CD4-positive, alpha-beta T cell treated with Interleukin-12 subunit alpha and Interleukin-12 subunit beta, for 1 hour (primary cell): Measurements from ENCODE around the gene IQGAP1.
"Not testable (repeated sequence)": the region's sequence is repeated elsewhere in the genome, so short reads cannot be mapped to it uniquely, and the experiment has no call there.

Experiments used
- DNase-seq: peaks from one replicate; pipeline ENCODE4 v3.0.0-alpha.2; 2020

IQGAP1 gene

GRCh38 chr15:90493647-90494046, 105.6 kb downstream of the IQGAP1 start:
- no peak for DNase-seq

GRCh38 chr15:90495067-90495466, 107.0 kb downstream of the IQGAP1 start:
- DNase-seq = no peak

- DNase-seq = no peak
Measured at GRCh38 chr15:90496791-90497190, 108.7 kb downstream of the IQGAP1 start.

GRCh38 chr15:90497376-90497775, 109.3 kb downstream of the IQGAP1 start:
- no peak for DNase-seq

- no peak for DNase-seq
Measured at GRCh38 chr15:90497912-90498311, 109.9 kb downstream of the IQGAP1 start.

GRCh38 chr15:90500171-90500570, 112.1 kb downstream of the IQGAP1 start:
- DNase-seq = no peak

GRCh38 chr15:90501898-90502297, 113.9 kb downstream of the IQGAP1 start:
- no peak for DNase-seq

- DNase-seq = not testable (repeated sequence)
Measured at GRCh38 chr15:90510781-90511180, 122.7 kb downstream of the IQGAP1 start.

GRCh38 chr15:90511211-90511618, 123.2 kb downstream of the IQGAP1 start:
- not testable (repeated sequence) for DNase-seq

GRCh38 chr15:90512276-90512675, 124.2 kb downstream of the IQGAP1 start:
- DNase-seq = no peak

GRCh38 chr15:90512981-90513380, 124.9 kb downstream of the IQGAP1 start:
- DNase-seq = no peak

- no peak for DNase-seq
Measured at GRCh38 chr15:90513448-90513847, 125.4 kb downstream of the IQGAP1 start.

GRCh38 chr15:90513893-90514292, 125.9 kb downstream of the IQGAP1 start:
- not testable (repeated sequence) for DNase-seq

GRCh38 chr15:90519688-90520087, 131.6 kb downstream of the IQGAP1 start:
- no peak for DNase-seq

- no peak for DNase-seq
Measured at GRCh38 chr15:90520365-90520764, 132.3 kb downstream of the IQGAP1 start.

- DNase-seq = no peak
Measured at GRCh38 chr15:90523373-90523772, 135.3 kb downstream of the IQGAP1 start.

- DNase-seq = not testable (repeated sequence)
Measured at GRCh38 chr15:90524018-90524803, 136.2 kb downstream of the IQGAP1 start.

- DNase-seq = no peak
Measured at GRCh38 chr15:90529011-90529370, 140.9 kb downstream of the IQGAP1 start.

- peak; percentile 62 for DNase-seq
Measured at GRCh38 chr15:90529371-90530249, 141.6 kb downstream of the IQGAP1 start, which contains the start of gene CRTC3. Gene CRTC3, plus strand, starts transcription at chr15:90529923. Its CDS starts 149 bp downstream, at chr15:90530072.

- DNase-seq = peak; percentile 51
Measured at GRCh38 chr15:90530250-90531051, 142.4 kb downstream of the IQGAP1 start.

GRCh38 chr15:90531147-90531546, 143.1 kb downstream of the IQGAP1 start:
- no peak for DNase-seq

GRCh38 chr15:90535254-90535653, 147.2 kb downstream of the IQGAP1 start:
- DNase-seq = no peak

GRCh38 chr15:90539789-90540188, 151.7 kb downstream of the IQGAP1 start:
- peak; percentile 56 for DNase-seq
